Adrenal gland (tissue), 5 donors: Measurements from ENCODE around the gene NAMPT.
"Not testable (repeated sequence)": the region's sequence is repeated elsewhere in the genome, so short reads cannot be mapped to it uniquely, and the experiment has no call there.

Source experiments
- CTCF ChIP-seq, 6 experiments: fragments of 450-650 bp in 4 of 6; fragments of 200-600 bp in 2 of 6; sonication (generic) in 1 of 6; IDR thresholded peaks; 1 replicate in 5 of 6; 2 replicates in 1 of 6; pipeline versions ENCODE4 v1.5.1 to v1.8.0; 2016 to 2021; ENCODE audit warnings: antibody characterized with exemption in 6 of 6, mild to moderate bottlenecking in 2 of 6, moderate library complexity in 1 of 6
- POLR2A ChIP-seq, 2 donors: fragments of 450-650 bp; IDR thresholded peaks; one replicate each; pipeline ENCODE4 v1.6.1; 2017; ENCODE audit warnings: antibody characterized with exemption in 2 of 2, mild to moderate bottlenecking in 2 of 2, moderate library complexity in 1 of 2
- donor health status: DM: no; HTN: no; CAD: no.

GRCh38 chr7:106208944-106209343 lies 75.8 kb downstream of the NAMPT start:
- TF ChIP-seq CTCF, POLR2A (IDR thresholded peaks at IDR 0.05): not testable (repeated sequence)
